ENCODE results near the gene RPS21. TPM values are rescaled to one million over a fixed set of nuclear protein-coding genes. Genes with fewer than 3 reads are reported as not detected.

RPS21 gene
- polyA plus RNA-seq, 1 donor from 2014 or later, result 1,633 TPM

DNA sequence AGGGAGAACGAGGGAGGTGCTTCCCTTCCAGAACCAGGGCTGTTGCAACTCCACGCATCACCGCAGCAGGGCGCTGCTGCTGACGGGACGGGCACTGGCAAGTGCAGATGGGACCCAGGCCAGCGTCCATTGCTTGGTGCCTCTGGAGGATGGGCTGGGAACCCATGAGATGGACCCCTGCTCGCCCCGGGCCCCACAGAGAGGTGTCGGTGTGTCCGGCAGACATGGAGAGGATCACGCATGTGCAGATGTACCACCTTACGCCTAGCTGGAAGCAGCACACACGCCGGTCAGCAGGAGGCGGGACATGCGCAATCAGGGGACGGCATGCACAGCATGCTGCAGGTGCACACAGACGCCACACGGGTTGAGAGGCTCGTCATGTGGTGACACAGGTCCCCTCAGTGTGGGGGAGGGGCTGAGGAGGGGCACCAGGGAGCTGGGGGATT, 14.5 kb downstream of the RPS21 start:
- no peak overlapping the region for H3K9ac ChIP-seq (ENCODE audit: low read length)
- no peaks in the 10 kb centered on the region for H3K27me3 ChIP-seq (ENCODE audit: insufficient read depth, low read depth, low read length)
- no peak overlapping the region for H3K4me3 ChIP-seq (ENCODE audit: low read length)
- H4K20me1 ChIP-seq (ENCODE audit: insufficient read depth), result no peaks in the 10 kb centered on the region
- no peaks in the 10 kb centered on the region for H3K9me3 ChIP-seq (ENCODE audit: low read length)
- H3K36me3 ChIP-seq (ENCODE audit: insufficient read depth, low read length), result no peaks in the 10 kb centered on the region
- no peak overlapping the region for H3K4me2 ChIP-seq (ENCODE audit: low read length)
- no peak overlapping the region for H2AFZ ChIP-seq (ENCODE audit: low read depth, low read length)
- TF ChIP-seq, protein P1, sequence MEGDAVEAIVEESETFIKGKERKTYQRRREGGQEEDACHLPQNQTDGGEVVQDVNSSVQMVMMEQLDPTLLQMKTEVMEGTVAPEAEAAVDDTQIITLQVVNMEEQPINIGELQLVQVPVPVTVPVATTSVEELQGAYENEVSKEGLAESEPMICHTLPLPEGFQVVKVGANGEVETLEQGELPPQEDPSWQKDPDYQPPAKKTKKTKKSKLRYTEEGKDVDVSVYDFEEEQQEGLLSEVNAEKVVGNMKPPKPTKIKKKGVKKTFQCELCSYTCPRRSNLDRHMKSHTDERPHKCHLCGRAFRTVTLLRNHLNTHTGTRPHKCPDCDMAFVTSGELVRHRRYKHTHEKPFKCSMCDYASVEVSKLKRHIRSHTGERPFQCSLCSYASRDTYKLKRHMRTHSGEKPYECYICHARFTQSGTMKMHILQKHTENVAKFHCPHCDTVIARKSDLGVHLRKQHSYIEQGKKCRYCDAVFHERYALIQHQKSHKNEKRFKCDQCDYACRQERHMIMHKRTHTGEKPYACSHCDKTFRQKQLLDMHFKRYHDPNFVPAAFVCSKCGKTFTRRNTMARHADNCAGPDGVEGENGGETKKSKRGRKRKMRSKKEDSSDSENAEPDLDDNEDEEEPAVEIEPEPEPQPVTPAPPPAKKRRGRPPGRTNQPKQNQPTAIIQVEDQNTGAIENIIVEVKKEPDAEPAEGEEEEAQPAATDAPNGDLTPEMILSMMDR (IDR thresholded peaks at IDR 0.05; ENCODE audit: poor library complexity, severe bottlenecking), result peak; percentile 17
- TF ChIP-seq REST (IDR thresholded peaks at IDR 0.05; ENCODE audit: borderline replicate concordance), result no peak
- TF ChIP-seq EZH2 (IDR thresholded peaks at IDR 0.05; ENCODE audit: borderline replicate concordance, insufficient read depth, low read length, poor library complexity, severe bottlenecking), result no peak
- no peak for TF ChIP-seq TAF1 (IDR thresholded peaks at IDR 0.05; ENCODE audit: low read depth)
- H3K27ac ChIP-seq (ENCODE audit: low read length), result no peak overlapping the region
- no peaks in the 10 kb centered on the region for H3F3A ChIP-seq (ENCODE audit: insufficient read depth, low read length, poor library complexity, severe bottlenecking)
- peaks cover 5% of the 10 kb centered on the region for H3K79me2 ChIP-seq (replicated peaks; ENCODE audit: insufficient read depth, low read length)
- H3K9me2 ChIP-seq (ENCODE audit: insufficient read depth, low read length), result no peaks in the 10 kb centered on the region

- Histone ChIP-seq H3K4me3 (ENCODE audit: low read length) (no peak overlapping the region), H3K4me2 (ENCODE audit: low read length) (no peak overlapping the region), H2AFZ (ENCODE audit: low read depth, low read length) (no peak overlapping the region), H3K79me2 (replicated peaks; ENCODE audit: insufficient read depth, low read length) (peaks cover 9% of the 10 kb centered on the region), H3K9ac (ENCODE audit: low read length) (no peak overlapping the region), H3K36me3 (ENCODE audit: insufficient read depth, low read length) (no peaks in the 10 kb centered on the region), H3F3A (ENCODE audit: insufficient read depth, low read length, poor library complexity, severe bottlenecking) (no peaks in the 10 kb centered on the region), H3K27ac (ENCODE audit: low read length) (no peak overlapping the region), H3K9me2 (ENCODE audit: insufficient read depth, low read length) (no peaks in the 10 kb centered on the region), H3K27me3 (ENCODE audit: insufficient read depth, low read depth, low read length) (no peaks in the 10 kb centered on the region), H4K20me1 (ENCODE audit: insufficient read depth) (no peaks in the 10 kb centered on the region), H3K9me3 (ENCODE audit: low read length) (no peaks in the 10 kb centered on the region)
- TF ChIP-seq POLR2AphosphoS5 (IDR thresholded peaks at IDR 0.05) (no peak), EP300 (conservative IDR thresholded peaks at IDR 0.05; ENCODE audit: poor library complexity, severe bottlenecking) (no peak), TAF1 (IDR thresholded peaks at IDR 0.05; ENCODE audit: low read depth) (no peak), RAD21 (conservative IDR thresholded peaks at IDR 0.05) (no peak)
- TF ChIP-seq, protein P1 (IDR thresholded peaks at IDR 0.05; ENCODE audit: poor library complexity, severe bottlenecking), result no peak
Measured at GRCh38 chr20:62402456-62403150, 15.7 kb downstream of the RPS21 start.

Data from neural cell (in vitro differentiated cells).